ENCODE measurements around the gene RPL31. TPM values are rescaled to one million over a fixed set of nuclear protein-coding genes. Genes with fewer than 3 reads are reported as not detected.

RPL31 gene
- total RNA-seq, 4 donors from 2014 or later: 715 to 2,331 (median 1,488) TPM

DNA sequence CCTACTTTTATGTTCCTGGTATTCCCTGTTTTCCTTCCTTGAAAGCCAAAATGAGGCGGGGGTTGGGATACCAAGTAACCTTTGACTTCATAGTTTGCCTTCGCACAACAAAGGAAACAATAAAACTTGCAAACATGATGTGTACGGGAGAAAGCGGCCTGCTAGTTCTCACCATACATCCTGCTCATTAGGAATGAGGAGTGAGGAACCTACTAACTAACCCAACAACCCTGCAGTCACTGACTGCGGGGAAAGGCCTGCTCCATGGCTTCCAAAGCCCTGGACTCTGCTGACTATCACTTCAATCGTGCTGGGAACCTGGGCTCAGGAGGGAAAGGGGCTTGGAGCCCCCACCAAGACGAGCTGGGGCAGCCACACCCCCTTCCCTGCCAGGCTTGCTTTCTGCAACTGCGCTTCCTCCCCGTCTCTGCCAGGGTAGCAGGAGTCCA is 24.2 kb downstream of the RPL31 start:
- Histone ChIP-seq H3K9me3 (no peaks in the 10 kb centered on the region), H3K36me3 (peaks cover 0 to 75% of the 10 kb centered on the region in 2 donors)
- 60% methylated on average over 5 of the region's 9 CpGs; no CpG with 5 or more reads in 1 of the 2 donors for WGBS, 2 donors (ENCODE audit: low coverage in 1 of 2)

GRCh38 chr2:101026923-101027469 is 24.9 kb downstream of the RPL31 start:
- ATAC-seq: no peak
- peaks cover 0 to 75% of the 10 kb centered on the region in 2 donors for H3K36me3 ChIP-seq
- no peaks in the 10 kb centered on the region for H3K9me3 ChIP-seq
- TF ChIP-seq EP300 (IDR thresholded peaks at IDR 0.05): no peak
- no peak for TF ChIP-seq POLR2A (IDR thresholded peaks at IDR 0.05)
- TF ChIP-seq POLR2AphosphoS5 (IDR thresholded peaks at IDR 0.05): no peak
- TF ChIP-seq CTCF (IDR thresholded peaks at IDR 0.05): no peak
- no peak overlapping the region for H3K27ac ChIP-seq
- 80 to 84% methylated on average over 7 to 8 of the region's 15 CpGs for WGBS, 2 donors (ENCODE audit: low coverage in 1 of 2)
- H3K4me3 ChIP-seq: no peak overlapping the region
- no peaks in the 10 kb centered on the region for H3K27me3 ChIP-seq
- H3K4me1 ChIP-seq: peaks cover 0 to 5% (median 0%) of the 10 kb centered on the region in 3 donors

More for the DNA sequence above, 24.2 kb downstream of the RPL31 start:
- TF ChIP-seq POLR2A (IDR thresholded peaks at IDR 0.05): no peak
- TF ChIP-seq POLR2AphosphoS5 (IDR thresholded peaks at IDR 0.05): no peak
- TF ChIP-seq EP300 (IDR thresholded peaks at IDR 0.05): no peak
- no peak for TF ChIP-seq CTCF (IDR thresholded peaks at IDR 0.05)
- Histone ChIP-seq H3K4me1 (peaks cover 0 to 5% (median 0%) of the 10 kb centered on the region in 3 donors), H3K27me3 (no peaks in the 10 kb centered on the region), H3K4me3 (no peak overlapping the region), H3K27ac (no peak overlapping the region)
- ATAC-seq: no peak

GRCh38 chr2:101027852-101028251 is 25.8 kb downstream of the RPL31 start:
- WGBS, 2 donors (ENCODE audit: low coverage in 1 of 2): 89 to 97% methylated on average over 3 to 7 of the region's 8 CpGs
- no peak overlapping the region for H3K4me3 ChIP-seq
- H3K27me3 ChIP-seq: no peaks in the 10 kb centered on the region
- peaks cover 0 to 75% of the 10 kb centered on the region in 2 donors for H3K36me3 ChIP-seq
- peaks cover 0 to 5% (median 0%) of the 10 kb centered on the region in 3 donors for H3K4me1 ChIP-seq
- no peaks in the 10 kb centered on the region for H3K9me3 ChIP-seq
- no peak overlapping the region for H3K27ac ChIP-seq
- no peak for ATAC-seq
- no peak for TF ChIP-seq POLR2AphosphoS5 (IDR thresholded peaks at IDR 0.05)
- TF ChIP-seq POLR2A (IDR thresholded peaks at IDR 0.05): no peak
- TF ChIP-seq EP300 (IDR thresholded peaks at IDR 0.05): no peak
- TF ChIP-seq CTCF (IDR thresholded peaks at IDR 0.05): no peak

DNA sequence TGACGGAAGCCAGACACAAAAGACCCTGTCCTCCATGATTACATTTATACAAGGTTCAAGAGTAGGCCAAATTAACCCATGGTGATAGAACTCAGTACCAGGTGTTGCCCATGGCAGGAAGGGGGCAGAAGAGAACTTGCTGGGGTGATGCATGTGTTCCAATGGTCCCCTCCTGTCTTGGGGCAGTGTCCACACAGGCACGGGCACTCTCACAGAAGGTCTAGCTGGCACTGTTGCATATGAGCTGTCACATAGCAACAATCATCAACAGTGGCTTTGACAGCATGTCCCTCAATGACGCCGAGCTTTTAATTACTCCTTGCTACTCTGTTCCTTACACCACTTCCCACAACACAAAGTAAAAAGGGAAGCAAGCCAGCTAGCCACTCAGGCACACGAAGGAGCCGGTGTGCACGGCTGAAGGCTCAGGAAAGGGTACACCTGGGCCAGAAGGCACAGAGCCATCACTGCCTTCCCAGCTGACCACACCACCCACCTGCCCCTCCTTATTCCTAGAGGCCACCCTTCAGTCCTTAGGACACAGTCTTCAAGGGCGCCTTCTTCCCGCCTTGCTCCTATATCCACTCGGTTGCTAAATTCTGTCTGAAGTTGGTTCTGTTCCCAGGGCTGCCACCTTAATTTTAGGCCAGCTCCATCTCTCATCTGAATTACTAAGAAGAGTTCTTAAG is 28.9 kb downstream of the RPL31 start:
- H3K4me1 ChIP-seq: peaks cover 0 to 5% (median 0%) of the 10 kb centered on the region in 3 donors
- H3K27ac ChIP-seq: no peak overlapping the region
- ATAC-seq: no peak
- H3K27me3 ChIP-seq: no peaks in the 10 kb centered on the region
- H3K36me3 ChIP-seq: peaks cover 0 to 90% of the 10 kb centered on the region in 2 donors
- 91 to 94% methylated on average over 3 to 7 of the region's 10 CpGs for WGBS, 2 donors (ENCODE audit: low coverage in 1 of 2)
- H3K9me3 ChIP-seq: no peaks in the 10 kb centered on the region
- TF ChIP-seq POLR2AphosphoS5 (IDR thresholded peaks at IDR 0.05): no peak
- no peak overlapping the region for H3K4me3 ChIP-seq

DNA sequence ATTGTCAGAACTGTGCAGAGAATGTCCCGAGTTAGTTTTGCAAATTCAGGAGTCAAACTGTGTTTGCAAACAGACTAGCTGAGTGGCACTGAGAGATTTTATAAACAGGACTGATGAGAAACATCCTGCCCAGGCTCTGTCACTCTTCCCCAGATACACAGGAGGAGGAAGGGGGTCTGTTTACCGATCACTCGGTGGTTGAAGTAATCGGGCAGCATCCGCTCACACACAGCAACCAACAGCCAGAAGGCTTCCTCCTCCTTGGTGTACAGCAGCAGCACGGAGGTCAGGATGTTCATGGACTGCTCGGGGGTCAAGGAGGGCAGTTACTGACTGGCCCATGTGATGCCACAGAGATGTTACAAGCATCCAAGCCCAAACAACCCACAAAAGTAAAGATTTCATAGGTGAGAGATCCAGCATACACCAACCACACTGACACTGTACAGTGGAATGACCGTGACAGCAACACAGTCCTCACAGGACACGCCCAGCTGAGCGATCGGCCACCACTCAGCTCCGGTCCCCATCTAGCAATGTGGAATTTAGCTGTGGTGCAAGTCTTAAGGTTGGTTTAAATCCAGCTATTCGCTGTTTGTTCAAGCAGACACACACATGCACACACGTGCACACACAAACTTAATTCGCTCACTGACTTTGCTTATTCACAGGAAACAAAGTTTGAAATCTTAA is 30.1 kb downstream of the RPL31 start:
- peaks cover 0 to 5% (median 0%) of the 10 kb centered on the region in 3 donors for H3K4me1 ChIP-seq
- no peak overlapping the region for H3K27ac ChIP-seq
- peaks cover 0 to 88% of the 10 kb centered on the region in 2 donors for H3K36me3 ChIP-seq
- H3K9me3 ChIP-seq: no peaks in the 10 kb centered on the region
- no peak for ATAC-seq
- H3K27me3 ChIP-seq: no peaks in the 10 kb centered on the region
- WGBS, 2 donors (ENCODE audit: low coverage in 1 of 2): 83 to 94% methylated on average over 6 to 9 of the region's 15 CpGs
- TF ChIP-seq CTCF (IDR thresholded peaks at IDR 0.05) (no peak), EP300 (IDR thresholded peaks at IDR 0.05) (no peak), POLR2AphosphoS5 (IDR thresholded peaks at IDR 0.05) (no peak), POLR2A (IDR thresholded peaks at IDR 0.05) (no peak)
- H3K4me3 ChIP-seq: no peak overlapping the region

Measured in gastroesophageal sphincter (tissue), 4 donors.